Gastrocnemius medialis (tissue), 4 donors: ENCODE measurements around the gene SOD3. TPM values are rescaled to one million over a fixed set of nuclear protein-coding genes. Genes with fewer than 3 reads are reported as not detected.

Experiments used
- ATAC-seq, 2 donors: fragments of 150-250 bp; one replicate each; pipeline ENCODE4 v1.9.1; 2016
- DNase-seq, 2 donors: peaks; one replicate each; pipeline ENCODE4 v3.0.0-alpha.2; 2019
- H3K27ac ChIP-seq, 4 donors: fragments of 200-600 bp; sonication (generic); 1 replicate in 1 of 4; 2 replicates in 3 of 4; pipeline ENCODE4 v1.5.1; 2016 to 2018; ENCODE audit warnings: mild to moderate bottlenecking in 2 of 4, moderate library complexity in 1 of 4
- H3K27me3 ChIP-seq, 3 donors: fragments of 200-600 bp; sonication (generic) in 2 of 3; 1 replicate in 1 of 3; 2 replicates in 2 of 3; pipeline versions ENCODE4 v1.5.1 to v1.6.0; 2016 to 2019; ENCODE audit warnings: mild to moderate bottlenecking in 1 of 3, moderate library complexity in 1 of 3
- H3K36me3 ChIP-seq, 2 donors: fragments of 200-600 bp; sonication (generic) in 1 of 2; one replicate each; pipeline ENCODE4 v1.5.1; 2017 to 2018
- H3K4me1 ChIP-seq, 2 donors: fragments of 200-600 bp; sonication (generic) in 1 of 2; one replicate each; pipeline ENCODE4 v1.5.1; 2016 to 2017; ENCODE audit warnings: mild to moderate bottlenecking in 2 of 2
- H3K4me3 ChIP-seq, 4 donors: fragments of 200-600 bp; sonication (generic) in 3 of 4; 1 replicate in 1 of 4; 2 replicates in 3 of 4; pipeline ENCODE4 v1.5.1; 2016 to 2019; ENCODE audit warnings: mild to moderate bottlenecking in 2 of 4
- H3K9me3 ChIP-seq, 3 donors: fragments of 200-600 bp; sonication (generic) in 2 of 3; 1 replicate in 1 of 3; 2 replicates in 2 of 3; pipeline ENCODE4 v1.5.1; 2016 to 2019
- POLR2A ChIP-seq, 2 donors: fragments of 450-650 bp; IDR thresholded peaks; one replicate each; pipeline ENCODE4 v1.6.1; 2017; ENCODE audit warnings: antibody characterized with exemption in 2 of 2, mild to moderate bottlenecking in 2 of 2, moderate library complexity in 2 of 2
- in situ Hi-C, 4 donors: fragments of 200-750 bp; cut with MboI; loops; one replicate each; pipeline versions ENCODE4 v1.15.0 to v1.8.0; 2017; ENCODE audit warnings: low sequenced_read_pairs in 4 of 4
- intact Hi-C: fragments of 100-400 bp; cut with DNase I; formaldehyde crosslinking; loops from one replicate; pipeline ENCODE4 v1.15.1; 2023; ENCODE audit warnings: low total_unique reads
- total RNA-seq, 4 donors: library from RNA; depleted of rRNA; stranded (reverse); fragments of >200 nt; gene quantifications; one replicate each; pipeline versions ENCODE4 v1.1.0 to v1.2.3, GENCODE V29; 2016
- TF ChIP-seq, protein P1 (sequence below), 5 experiments: fragments of 450-650 bp in 3 of 5; fragments of 200-600 bp in 2 of 5; sonication (generic) in 2 of 5; IDR thresholded peaks in 4 of 5; conservative IDR thresholded peaks in 1 of 5; 1 replicate in 4 of 5; 2 replicates in 1 of 5; pipeline ENCODE4 v1.5.1; 2016 to 2019; ENCODE audit warnings: antibody characterized with exemption in 5 of 5, mild to moderate bottlenecking in 3 of 5, moderate library complexity in 3 of 5

SOD3 gene
- total RNA-seq, 4 donors from 2014 or later, result 2.5 to 13.0 (median 5.9) TPM

DNA sequence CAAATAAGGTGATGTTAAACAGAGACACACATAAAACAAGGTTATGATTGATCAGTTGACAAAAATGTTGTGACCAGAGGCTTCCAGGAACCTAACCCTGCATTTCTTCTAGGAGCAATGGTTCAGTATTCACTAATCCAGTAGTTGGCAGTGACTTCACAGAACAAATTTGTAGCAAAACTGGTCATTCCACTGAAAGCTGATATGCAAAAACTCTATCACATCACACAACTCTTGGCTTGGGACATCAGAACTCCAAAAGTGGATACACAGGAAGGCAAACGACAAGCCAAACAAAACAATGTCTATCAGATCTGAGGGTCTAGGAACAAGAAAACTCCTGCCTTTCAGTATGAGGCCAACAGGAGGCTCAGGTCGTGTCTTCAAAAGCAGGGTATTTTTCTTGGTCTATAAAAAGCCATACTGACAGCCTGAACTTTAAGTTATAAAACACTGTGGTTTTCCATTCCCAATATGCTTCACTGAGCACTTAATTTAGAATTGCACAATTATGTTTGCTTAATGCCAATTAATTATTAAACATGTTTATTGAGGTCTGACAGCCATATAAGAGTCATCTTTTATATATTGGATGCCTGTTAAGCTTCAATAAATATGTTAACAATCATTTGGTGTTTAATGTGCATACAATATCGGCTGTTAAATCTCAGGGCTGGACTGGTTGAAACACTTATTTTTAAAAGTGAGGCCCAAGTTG is 45.6 kb downstream of the SOD3 start:
- DNase-seq, result no peak
- H3K9me3 ChIP-seq, result no peaks in the 10 kb centered on the region
- H3K36me3 ChIP-seq, result peaks cover 0 to 7% of the 10 kb centered on the region in 2 donors
- H3K4me1 ChIP-seq, result no peaks in the 10 kb centered on the region
- H3K4me3 ChIP-seq, result no peak overlapping the region
- no peak for ATAC-seq
- no peaks in the 10 kb centered on the region for H3K27me3 ChIP-seq
- intact Hi-C loops, result no loop called here
- in situ Hi-C loops, result no loop called here
- TF ChIP-seq, protein P1, sequence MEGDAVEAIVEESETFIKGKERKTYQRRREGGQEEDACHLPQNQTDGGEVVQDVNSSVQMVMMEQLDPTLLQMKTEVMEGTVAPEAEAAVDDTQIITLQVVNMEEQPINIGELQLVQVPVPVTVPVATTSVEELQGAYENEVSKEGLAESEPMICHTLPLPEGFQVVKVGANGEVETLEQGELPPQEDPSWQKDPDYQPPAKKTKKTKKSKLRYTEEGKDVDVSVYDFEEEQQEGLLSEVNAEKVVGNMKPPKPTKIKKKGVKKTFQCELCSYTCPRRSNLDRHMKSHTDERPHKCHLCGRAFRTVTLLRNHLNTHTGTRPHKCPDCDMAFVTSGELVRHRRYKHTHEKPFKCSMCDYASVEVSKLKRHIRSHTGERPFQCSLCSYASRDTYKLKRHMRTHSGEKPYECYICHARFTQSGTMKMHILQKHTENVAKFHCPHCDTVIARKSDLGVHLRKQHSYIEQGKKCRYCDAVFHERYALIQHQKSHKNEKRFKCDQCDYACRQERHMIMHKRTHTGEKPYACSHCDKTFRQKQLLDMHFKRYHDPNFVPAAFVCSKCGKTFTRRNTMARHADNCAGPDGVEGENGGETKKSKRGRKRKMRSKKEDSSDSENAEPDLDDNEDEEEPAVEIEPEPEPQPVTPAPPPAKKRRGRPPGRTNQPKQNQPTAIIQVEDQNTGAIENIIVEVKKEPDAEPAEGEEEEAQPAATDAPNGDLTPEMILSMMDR (IDR thresholded peaks at IDR 0.05 in 4 of 5, conservative IDR thresholded peaks at IDR 0.05 in 1 of 5), result no peak
- no peak for TF ChIP-seq POLR2A (IDR thresholded peaks at IDR 0.05)
- no peak overlapping the region for H3K27ac ChIP-seq

DNA sequence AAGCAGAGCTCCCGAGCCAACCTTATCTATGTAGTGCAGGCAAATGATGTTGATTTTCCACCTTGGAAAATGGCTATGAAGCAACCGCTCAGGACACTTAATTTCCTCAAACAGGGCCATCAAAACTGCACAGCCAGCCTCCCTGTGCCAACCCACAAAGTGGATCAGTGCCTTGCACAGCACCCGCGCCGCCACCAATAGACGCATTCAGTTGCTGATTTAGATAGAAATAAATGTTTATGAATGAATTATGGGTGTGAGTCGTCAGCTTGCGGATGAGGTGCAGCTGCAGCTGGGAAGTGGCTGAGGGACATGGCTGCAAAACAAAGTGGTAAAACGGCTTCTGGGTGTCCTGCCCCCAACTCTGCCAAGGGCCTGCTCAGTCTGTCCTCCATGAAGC is 47.0 kb downstream of the SOD3 start:
- Histone ChIP-seq H3K36me3 (peaks cover 0 to 7% of the 10 kb centered on the region in 2 donors), H3K4me3 (no peak overlapping the region), H3K4me1 (no peaks in the 10 kb centered on the region), H3K9me3 (no peaks in the 10 kb centered on the region), H3K27me3 (no peaks in the 10 kb centered on the region), H3K27ac (no peak overlapping the region)
- in situ Hi-C loops (no loop called here), intact Hi-C loops (no loop called here)
- TF ChIP-seq, protein P1 (IDR thresholded peaks at IDR 0.05 in 4 of 5, conservative IDR thresholded peaks at IDR 0.05 in 1 of 5), result no peak
- TF ChIP-seq POLR2A (IDR thresholded peaks at IDR 0.05), result no peak
- ATAC-seq (no peak), DNase-seq (no peak)

DNA sequence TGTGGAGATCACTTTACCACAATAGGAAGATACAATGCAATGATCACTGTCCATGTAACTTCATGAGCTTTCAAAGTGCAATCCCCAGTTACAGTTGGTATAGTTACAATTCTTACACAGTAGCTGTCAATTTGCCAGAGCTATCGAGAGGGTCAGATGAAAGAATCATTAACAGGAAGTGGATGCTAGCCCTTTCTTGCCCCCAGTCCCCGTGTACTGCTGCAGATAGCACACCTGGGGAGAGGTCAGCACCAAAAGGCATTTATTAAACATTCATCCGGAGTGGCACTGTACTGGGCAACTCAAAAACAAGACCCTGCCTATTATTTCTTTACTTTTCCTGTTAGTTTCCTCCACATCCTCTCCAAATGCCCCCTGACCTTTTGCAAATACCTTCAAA is 47.7 kb downstream of the SOD3 start:
- intact Hi-C loops, result no loop called here
- no peak for TF ChIP-seq POLR2A (IDR thresholded peaks at IDR 0.05)
- TF ChIP-seq, protein P1 (IDR thresholded peaks at IDR 0.05 in 4 of 5, conservative IDR thresholded peaks at IDR 0.05 in 1 of 5), result no peak
- ATAC-seq, result no peak

GRCh38 chr4:24845132-24845531 is 49.8 kb downstream of the SOD3 start:
- peaks cover 0 to 2% of the 10 kb centered on the region in 2 donors for H3K4me1 ChIP-seq
- no peak for ATAC-seq
- in situ Hi-C loops, result no loop called here
- no peaks in the 10 kb centered on the region for H3K9me3 ChIP-seq
- no peaks in the 10 kb centered on the region for H3K27me3 ChIP-seq
- H3K4me3 ChIP-seq, result no peak overlapping the region
- H3K27ac ChIP-seq, result no peak overlapping the region
- no peak for DNase-seq
- no peak for TF ChIP-seq POLR2A (IDR thresholded peaks at IDR 0.05)
- TF ChIP-seq, protein P1 (IDR thresholded peaks at IDR 0.05 in 4 of 5, conservative IDR thresholded peaks at IDR 0.05 in 1 of 5), result no peak
- peaks cover 0 to 3% of the 10 kb centered on the region in 2 donors for H3K36me3 ChIP-seq
- intact Hi-C loops, result no loop called here

More for the DNA sequence above, 47.7 kb downstream of the SOD3 start:
- Histone ChIP-seq H3K27ac (no peak overlapping the region), H3K4me1 (no peaks in the 10 kb centered on the region), H3K36me3 (peaks cover 0 to 3% of the 10 kb centered on the region in 2 donors), H3K9me3 (no peaks in the 10 kb centered on the region), H3K4me3 (no peak overlapping the region), H3K27me3 (no peaks in the 10 kb centered on the region)
- in situ Hi-C loops, result no loop called here
- DNase-seq, result no peak
